Measurements from ENCODE around the gene CDC25A. TPM values are rescaled to one million over a fixed set of nuclear protein-coding genes. Genes with fewer than 3 reads are reported as not detected.
"Not testable (repeated sequence)": the region's sequence is repeated elsewhere in the genome, so short reads cannot be mapped to it uniquely, and the experiment has no call there.

Gene CDC25A
- total RNA-seq, 1 experiment from 2014 or later, result 12.0 TPM

- in situ Hi-C loops (cut with HindIII; ENCODE audit: low pct_unique_long_range_greater_than_20kb, low sequenced_read_pairs), result no loop called here
- no peak for DNase-seq (ENCODE audit: low read depth)
These were observed 65.7 kb downstream of the CDC25A start for GRCh38 chr3:48122504-48122903.

GRCh38 chr3:48120223-48120622, 68.0 kb downstream of the CDC25A start:
- DNase-seq (ENCODE audit: low read depth), result no peak
- in situ Hi-C loops (cut with HindIII; ENCODE audit: low pct_unique_long_range_greater_than_20kb, low sequenced_read_pairs), result no loop called here

- no peak for DNase-seq (ENCODE audit: low read depth)
- in situ Hi-C loops (cut with HindIII; ENCODE audit: low pct_unique_long_range_greater_than_20kb, low sequenced_read_pairs), result no loop called here
These were observed 68.6 kb downstream of the CDC25A start for GRCh38 chr3:48119505-48120193.

- DNase-seq (ENCODE audit: low read depth), result no peak
- in situ Hi-C loops (cut with HindIII; ENCODE audit: low pct_unique_long_range_greater_than_20kb, low sequenced_read_pairs), result no loop called here
These were observed 69.3 kb downstream of the CDC25A start for GRCh38 chr3:48118928-48119327.

GRCh38 chr3:48118322-48118721, 69.9 kb downstream of the CDC25A start:
- in situ Hi-C loops (cut with HindIII; ENCODE audit: low pct_unique_long_range_greater_than_20kb, low sequenced_read_pairs), result no loop called here
- no peak for DNase-seq (ENCODE audit: low read depth)

- in situ Hi-C loops (cut with HindIII; ENCODE audit: low pct_unique_long_range_greater_than_20kb, low sequenced_read_pairs), result no loop called here
- no peak for DNase-seq (ENCODE audit: low read depth)
These were observed 75.4 kb downstream of the CDC25A start for GRCh38 chr3:48112813-48113212.

- in situ Hi-C loops (cut with HindIII; ENCODE audit: low pct_unique_long_range_greater_than_20kb, low sequenced_read_pairs); DNase-seq (ENCODE audit: low read depth): not testable (repeated sequence)
These were observed 76.0 kb downstream of the CDC25A start for GRCh38 chr3:48112108-48112791.

GRCh38 chr3:48110463-48110862, 77.8 kb downstream of the CDC25A start:
- in situ Hi-C loops (cut with HindIII; ENCODE audit: low pct_unique_long_range_greater_than_20kb, low sequenced_read_pairs), result no loop called here
- DNase-seq (ENCODE audit: low read depth), result no peak

GRCh38 chr3:48107227-48107626, 81.0 kb downstream of the CDC25A start:
- DNase-seq (ENCODE audit: low read depth), result no peak
- in situ Hi-C loops (cut with HindIII; ENCODE audit: low pct_unique_long_range_greater_than_20kb, low sequenced_read_pairs), result no loop called here

Other genes with a start within 250 kb of the CDC25A start
- 27.6 and 29.1 TPM in 2 replicates for gene MAP4, start 172.0 kb downstream of the CDC25A start, total RNA-seq (2014; rRNA removed; shearing (Covaris generic); ENCODE audit: low replicate concordance)
- not detected in 2 replicates for gene CAMP, start 35.1 kb upstream of the CDC25A start, total RNA-seq (2014; rRNA removed; shearing (Covaris generic); ENCODE audit: low replicate concordance)
- 0.68 and 1.5 TPM in 2 replicates for gene ZNF589, start 52.7 kb upstream of the CDC25A start, total RNA-seq (2014; rRNA removed; shearing (Covaris generic); ENCODE audit: low replicate concordance)
- 39.9 and 45.3 TPM in 2 replicates for gene NME6, start 113.0 kb upstream of the CDC25A start, total RNA-seq (2014; rRNA removed; shearing (Covaris generic); ENCODE audit: low replicate concordance)
- not detected in 2 replicates for gene SPINK8, start 145.2 kb upstream of the CDC25A start, total RNA-seq (2014; rRNA removed; shearing (Covaris generic); ENCODE audit: low replicate concordance)
- gene FBXW12, start 183.8 kb upstream of the CDC25A start, total RNA-seq (2014; rRNA removed; shearing (Covaris generic); ENCODE audit: low replicate concordance), result not detected in 2 replicates
- 17.8 and 24.8 TPM in 2 replicates for gene PLXNB1, start 241.7 kb upstream of the CDC25A start, total RNA-seq (2014; rRNA removed; shearing (Covaris generic); ENCODE audit: low replicate concordance)